ENCODE data around the gene MMP24OS.

GRCh38 chr20:35284992-35285805 is 7.3 kb upstream of the MMP24OS start:
- TF ChIP-seq, protein P1, sequence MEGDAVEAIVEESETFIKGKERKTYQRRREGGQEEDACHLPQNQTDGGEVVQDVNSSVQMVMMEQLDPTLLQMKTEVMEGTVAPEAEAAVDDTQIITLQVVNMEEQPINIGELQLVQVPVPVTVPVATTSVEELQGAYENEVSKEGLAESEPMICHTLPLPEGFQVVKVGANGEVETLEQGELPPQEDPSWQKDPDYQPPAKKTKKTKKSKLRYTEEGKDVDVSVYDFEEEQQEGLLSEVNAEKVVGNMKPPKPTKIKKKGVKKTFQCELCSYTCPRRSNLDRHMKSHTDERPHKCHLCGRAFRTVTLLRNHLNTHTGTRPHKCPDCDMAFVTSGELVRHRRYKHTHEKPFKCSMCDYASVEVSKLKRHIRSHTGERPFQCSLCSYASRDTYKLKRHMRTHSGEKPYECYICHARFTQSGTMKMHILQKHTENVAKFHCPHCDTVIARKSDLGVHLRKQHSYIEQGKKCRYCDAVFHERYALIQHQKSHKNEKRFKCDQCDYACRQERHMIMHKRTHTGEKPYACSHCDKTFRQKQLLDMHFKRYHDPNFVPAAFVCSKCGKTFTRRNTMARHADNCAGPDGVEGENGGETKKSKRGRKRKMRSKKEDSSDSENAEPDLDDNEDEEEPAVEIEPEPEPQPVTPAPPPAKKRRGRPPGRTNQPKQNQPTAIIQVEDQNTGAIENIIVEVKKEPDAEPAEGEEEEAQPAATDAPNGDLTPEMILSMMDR (IDR thresholded peaks at IDR 0.05): no peak
- no peak for TF ChIP-seq POLR2AphosphoS5 (IDR thresholded peaks at IDR 0.05)
